PC-3 (cell line): ENCODE results near the gene MTMR4. TPM values are rescaled to one million over a fixed set of nuclear protein-coding genes. Genes with fewer than 3 reads are reported as not detected.

Experiments used
- ATAC-seq: fragments of 200-7000 bp; cut with Tn5 transposase; 2 replicates; pipeline ENCODE4 v1.9.1; 2020; ENCODE audit warnings: mild to moderate bottlenecking, moderate library complexity
- BruUV-seq: library from RNA; stranded (reverse); fragments of 400-500 nt; replicated peaks from 2 replicates; lab custom pipeline; 2021; lab: Mats Ljungman, UMichigan
- CTCF ChIA-PET: fragments of 300-600 bp; sonication (Branson Sonifier 250); formaldehyde crosslinking; loops from one replicate; lab custom pipeline; 2022; ENCODE audit warnings: antibody characterized with exemption; lab: Charles Lee
- POLR2A ChIA-PET: fragments of 300-600 bp; sonication (Branson Sonifier 250); formaldehyde crosslinking; loops from one replicate; lab custom pipeline; 2022; ENCODE audit warnings: antibody characterized with exemption; ENCODE audit not compliant: unreplicated experiment; lab: Charles Lee
- DNase-seq: peaks from one replicate; pipeline ENCODE4 v3.0.0-alpha.2; 2015
- H2AFZ ChIP-seq: fragments of 300-600 bp; sonication (generic); 2 replicates; pipeline ENCODE4 v1.6.0; 2016; ENCODE audit warnings: antibody characterized with exemption, low read length
- H3F3A ChIP-seq: fragments of 300-600 bp; sonication (generic); one replicate; pipeline ENCODE4 v1.6.0; 2017; ENCODE audit warnings: antibody characterized with exemption, low read length, control low read depth, mild to moderate bottlenecking; ENCODE audit not compliant: unreplicated experiment
- H3K27ac ChIP-seq: fragments of 300-600 bp; sonication (generic); 2 replicates; pipeline ENCODE4 v1.5.1; 2016; ENCODE audit warnings: mild to moderate bottlenecking, low read length
- H3K27me3 ChIP-seq: fragments of 300-600 bp; sonication (generic); 2 replicates; pipeline ENCODE4 v1.6.1; 2016; ENCODE audit warnings: low read length, mixed read lengths
- H3K36me3 ChIP-seq: fragments of 300-600 bp; sonication (generic); 2 replicates; pipeline ENCODE4 v1.6.1; 2016; ENCODE audit warnings: low read depth, mixed run types, low read length, mixed read lengths
- H3K4me1 ChIP-seq: fragments of 300-600 bp; sonication (generic); 2 replicates; pipeline ENCODE4 v1.5.1; 2016; ENCODE audit warnings: low read length; ENCODE audit not compliant: insufficient read depth
- H3K4me2 ChIP-seq: fragments of 300-600 bp; sonication (generic); 2 replicates; pipeline ENCODE4 v1.6.0; 2016; ENCODE audit warnings: low read length
- H3K4me3 ChIP-seq: fragments of 300-600 bp; sonication (generic); 2 replicates; pipeline ENCODE4 v1.5.1; 2016; ENCODE audit warnings: mild to moderate bottlenecking, low read length, mixed read lengths
- H3K79me2 ChIP-seq: fragments of 300-600 bp; sonication (generic); 2 replicates; pipeline ENCODE4 v1.6.1; 2017; ENCODE audit warnings: low read length, mixed read lengths
- H3K9ac ChIP-seq: fragments of 300-600 bp; sonication (generic); 2 replicates; pipeline ENCODE4 v1.6.0; 2016; ENCODE audit warnings: mild to moderate bottlenecking, low read length
- H3K9me2 ChIP-seq: fragments of 300-600 bp; sonication (generic); replicated peaks from 2 replicates; pipeline ENCODE4 v1.6.1; 2016; ENCODE audit warnings: mixed run types, low read length, mixed read lengths
- H3K9me3 ChIP-seq: fragments of 300-600 bp; sonication (generic); 2 replicates; pipeline ENCODE4 v1.6.1; 2016; ENCODE audit warnings: low read length, mixed read lengths
- H4K20me1 ChIP-seq: fragments of 300-600 bp; sonication (generic); 2 replicates; pipeline ENCODE4 v1.6.1; 2016; ENCODE audit warnings: low read length, mixed read lengths
- CTCF ChIP-seq: fragments of 300-600 bp; sonication (generic); conservative IDR thresholded peaks from 2 replicates; pipeline ENCODE4 v1.5.1; 2017; ENCODE audit warnings: antibody characterized with exemption, low read depth, mild to moderate bottlenecking, low read length
- EZH2 ChIP-seq: fragments of 300-600 bp; sonication (generic); IDR thresholded peaks from one replicate; pipeline ENCODE4 v1.6.1; 2017; ENCODE audit warnings: antibody characterized with exemption, mild to moderate bottlenecking, low read length; ENCODE audit not compliant: unreplicated experiment
- EZH2phosphoT487 ChIP-seq: fragments of 300-600 bp; sonication (generic); IDR thresholded peaks from 2 replicates; pipeline ENCODE4 v1.6.1; 2018; ENCODE audit warnings: mild to moderate bottlenecking, antibody characterized with exemption, low read length, borderline replicate concordance
- intact Hi-C: fragments of 100-400 bp; cut with micrococcal nuclease; formaldehyde crosslinking; loops from 2 replicates; pipeline ENCODE4 v1.9.0; 2023
- total RNA-seq: library from RNA; depleted of rRNA; stranded (reverse); fragments of >200 nt; gene quantifications from 2 replicates; pipeline ENCODE4 v1.2.3, GENCODE V29; 2014

Gene MTMR4
- total RNA-seq, 1 experiment from 2014 or later, result 48.7 TPM

- no peaks in the 10 kb centered on the region for H3F3A ChIP-seq
- ChIA-PET CTCF (no interaction called here), POLR2A (no interaction called here)
- H3K9ac ChIP-seq, result no peak overlapping the region
- no peak overlapping the region for H3K27ac ChIP-seq
- no peak overlapping the region for H3K4me3 ChIP-seq
- no peaks in the 10 kb centered on the region for H3K9me2 ChIP-seq
- no peaks in the 10 kb centered on the region for H3K4me1 ChIP-seq
- intact Hi-C loops, result no loop called here
- no TSS peak for BruUV-seq
- DNase-seq (no peak), ATAC-seq (no peak)
- H3K79me2 ChIP-seq, result no peaks in the 10 kb centered on the region
- no peak overlapping the region for H2AFZ ChIP-seq
- TF ChIP-seq EZH2phosphoT487, result no peak
- no peak for TF ChIP-seq EZH2
- no peak for TF ChIP-seq CTCF
- H4K20me1 ChIP-seq, result no peaks in the 10 kb centered on the region
- peaks cover 32% of the 10 kb centered on the region for H3K36me3 ChIP-seq
- H3K4me2 ChIP-seq, result no peak overlapping the region
- H3K27me3 ChIP-seq, result no peaks in the 10 kb centered on the region
- H3K9me3 ChIP-seq, result no peaks in the 10 kb centered on the region
These were observed 13.0 kb downstream of the MTMR4 start for GRCh38 chr17:58501451-58501850.

DNA sequence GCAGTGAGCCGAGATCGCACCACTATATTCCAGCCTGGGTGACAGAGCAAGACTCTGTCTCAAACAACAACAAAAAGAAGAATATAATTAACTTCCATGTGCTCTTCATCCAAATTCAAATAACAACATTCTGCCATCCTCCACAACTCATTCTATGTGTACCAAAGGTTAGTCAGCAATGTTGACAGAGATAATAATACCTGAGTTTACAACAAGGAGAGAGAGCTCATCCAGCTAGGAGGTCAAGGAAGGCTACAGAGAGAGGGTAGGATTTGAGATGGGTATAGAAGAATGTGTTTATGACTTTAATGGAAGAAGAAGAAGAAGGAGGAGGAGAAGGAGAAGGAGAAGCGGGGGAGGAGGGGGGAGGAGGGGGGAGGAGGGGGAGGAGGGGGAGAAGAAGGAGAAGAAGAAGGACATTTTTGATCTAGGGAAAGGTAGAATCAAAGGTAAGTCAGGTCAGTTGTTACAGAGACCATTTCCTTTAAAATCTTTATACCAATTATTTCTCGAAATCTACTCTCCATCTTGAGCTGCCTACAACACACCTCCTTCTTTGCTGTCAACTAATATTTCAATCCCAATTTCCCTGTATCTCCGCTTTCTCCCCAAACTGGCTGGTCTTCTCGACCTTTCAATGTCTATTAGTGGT, 16.1 kb downstream of the MTMR4 start:
- no peaks in the 10 kb centered on the region for H3K4me1 ChIP-seq
- H3K36me3 ChIP-seq, result peaks cover 44% of the 10 kb centered on the region
- H3F3A ChIP-seq, result no peaks in the 10 kb centered on the region
- H3K79me2 ChIP-seq, result no peaks in the 10 kb centered on the region
- intact Hi-C loops, result no loop called here
- no peak overlapping the region for H3K9ac ChIP-seq
- H2AFZ ChIP-seq, result no peak overlapping the region
- no peak for TF ChIP-seq EZH2
- TF ChIP-seq CTCF, result no peak
- no peak for TF ChIP-seq EZH2phosphoT487
- H3K27ac ChIP-seq, result no peak overlapping the region
- ChIA-PET CTCF (no interaction called here), POLR2A (no interaction called here)
- no peaks in the 10 kb centered on the region for H4K20me1 ChIP-seq
- no peak overlapping the region for H3K4me3 ChIP-seq
- no peak overlapping the region for H3K4me2 ChIP-seq
- H3K9me2 ChIP-seq, result no peaks in the 10 kb centered on the region
- DNase-seq (peak; percentile 36), ATAC-seq (peak; percentile 82)
- H3K9me3 ChIP-seq, result no peaks in the 10 kb centered on the region
- H3K27me3 ChIP-seq, result no peaks in the 10 kb centered on the region
- no TSS peak for BruUV-seq

- Histone ChIP-seq H2AFZ (no peak overlapping the region), H3K27ac (no peak overlapping the region), H3K9me3 (no peaks in the 10 kb centered on the region), H3F3A (no peaks in the 10 kb centered on the region), H3K4me1 (peaks cover 8% of the 10 kb centered on the region), H3K79me2 (no peaks in the 10 kb centered on the region), H3K4me3 (no peak overlapping the region), H3K4me2 (no peak overlapping the region), H4K20me1 (no peaks in the 10 kb centered on the region), H3K9ac (no peak overlapping the region), H3K36me3 (peaks cover 54% of the 10 kb centered on the region), H3K27me3 (no peaks in the 10 kb centered on the region), H3K9me2 (no peaks in the 10 kb centered on the region)
- ATAC-seq, result no peak
- no peak for TF ChIP-seq CTCF
- TF ChIP-seq EZH2, result no peak
- no peak for TF ChIP-seq EZH2phosphoT487
- BruUV-seq, result no TSS peak
- ChIA-PET CTCF (no interaction called here), POLR2A (no interaction called here)
- intact Hi-C loops, result no loop called here
- DNase-seq, result no peak
These were observed 20.9 kb downstream of the MTMR4 start for GRCh38 chr17:58493506-58493905.
